Stromal cell of bone marrow (primary cell): ENCODE results near the gene GFM1.
"Not testable (repeated sequence)": the region's sequence is repeated elsewhere in the genome, so short reads cannot be mapped to it uniquely, and the experiment has no call there.

ENCODE experiments used
- DNase-seq: peaks from one replicate; pipeline ENCODE4 v3.0.0-alpha.2; 2012; ENCODE audit warnings: low read depth

Gene GFM1

GRCh38 chr3:158678687-158679086 lies 34.4 kb downstream of the GFM1 start:
- DNase-seq, result no peak

GRCh38 chr3:158679547-158680000 lies 35.2 kb downstream of the GFM1 start:
- no peak for DNase-seq

GRCh38 chr3:158680861-158681260 lies 36.5 kb downstream of the GFM1 start:
- DNase-seq, result no peak

GRCh38 chr3:158683230-158683962 lies 39.1 kb downstream of the GFM1 start:
- DNase-seq, result no peak

GRCh38 chr3:158685159-158685558 lies 40.8 kb downstream of the GFM1 start:
- no peak for DNase-seq

- not testable (repeated sequence) for DNase-seq
These were observed 49.6 kb downstream of the GFM1 start for GRCh38 chr3:158693866-158694456.

- no peak for DNase-seq
These were observed 52.3 kb downstream of the GFM1 start for GRCh38 chr3:158696618-158697017.

- no peak for DNase-seq
These were observed 56.2 kb downstream of the GFM1 start for GRCh38 chr3:158700559-158700958.

- no peak for DNase-seq
These were observed 57.2 kb downstream of the GFM1 start for GRCh38 chr3:158701420-158702065.

- DNase-seq, result no peak
These were observed 58.6 kb downstream of the GFM1 start for GRCh38 chr3:158702815-158703481.

GRCh38 chr3:158703566-158703965 lies 59.2 kb downstream of the GFM1 start:
- DNase-seq, result no peak

- peak; percentile 100 for DNase-seq
These were observed 65.3 kb downstream of the GFM1 start for GRCh38 chr3:158709666-158710083.

GRCh38 chr3:158710601-158711000 lies 66.3 kb downstream of the GFM1 start:
- no peak for DNase-seq

GRCh38 chr3:158711886-158712285 lies 67.6 kb downstream of the GFM1 start:
- DNase-seq, result peak; percentile 87

- DNase-seq, result no peak
These were observed 68.1 kb downstream of the GFM1 start for GRCh38 chr3:158712443-158712842.

GRCh38 chr3:158713094-158713499 lies 68.8 kb downstream of the GFM1 start:
- no peak for DNase-seq

GRCh38 chr3:158717576-158717975 lies 73.2 kb downstream of the GFM1 start:
- no peak for DNase-seq

- peak; percentile 79 for DNase-seq
These were observed 74.3 kb downstream of the GFM1 start for GRCh38 chr3:158718490-158719170.

GRCh38 chr3:158722108-158722507 lies 77.8 kb downstream of the GFM1 start:
- DNase-seq, result no peak

- no peak for DNase-seq
These were observed 79.7 kb downstream of the GFM1 start for GRCh38 chr3:158723991-158724390.

GRCh38 chr3:158725348-158726011 lies 81.2 kb downstream of the GFM1 start:
- DNase-seq, result peak; percentile 99
